ENCODE data around the gene CELSR2. TPM values are rescaled to one million over a fixed set of nuclear protein-coding genes. Genes with fewer than 3 reads are reported as not detected.
A peak's percentile ranks its signal among the peaks of the same experiment; 100 is the strongest.

CELSR2 gene
- total RNA-seq, 3 donors from 2014 or later (not counting 1 experiment from before 2014, with no cell fraction given), result 7.1 to 9.7 (median 7.4) TPM

DNA sequence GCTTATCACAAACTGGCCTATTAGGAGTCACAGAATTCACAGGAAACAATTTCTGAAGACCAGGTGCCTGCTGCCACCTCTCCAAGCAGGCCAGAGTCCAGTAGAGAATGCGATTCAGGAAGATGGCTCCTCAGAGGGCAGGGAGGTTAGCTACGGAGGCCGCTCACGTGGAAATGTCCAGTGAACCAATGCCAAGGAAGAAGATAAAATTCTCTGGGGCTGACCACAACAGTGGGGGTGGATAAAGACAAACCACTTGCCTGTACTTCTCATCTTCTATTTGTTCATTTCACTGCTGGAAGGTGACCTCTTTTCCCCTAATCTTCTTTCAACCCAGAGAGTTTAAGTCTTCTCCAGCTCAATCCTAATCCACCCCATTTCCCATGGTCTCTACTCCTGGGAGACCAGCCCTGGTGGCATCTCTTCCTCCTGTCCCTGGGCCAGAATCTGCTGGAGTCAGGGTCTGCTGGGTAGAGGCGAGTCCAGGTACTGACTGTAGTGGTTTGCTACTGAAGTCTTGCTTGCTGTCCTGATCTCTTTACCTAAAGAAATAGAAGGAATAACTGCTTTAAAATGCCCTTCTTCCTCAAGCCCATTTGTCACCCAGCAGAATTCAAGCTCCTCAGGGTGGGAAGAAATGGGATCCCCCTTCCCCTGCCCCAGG is 30.4 kb downstream of the CELSR2 start:
- Histone ChIP-seq H3K27me3 (ENCODE audit: control insufficient read depth, insufficient read depth, low read length) (no peaks in the 10 kb centered on the region), H3K36me3 (ENCODE audit: control insufficient read depth, insufficient read depth, low read length) (no peaks in the 10 kb centered on the region), H3K4me3 (ENCODE audit: low read length) (no peak overlapping the region), H3K27ac (ENCODE audit: low read length) (no peak overlapping the region), H3K4me1 (ENCODE audit: control insufficient read depth, insufficient read depth, low read length) (peaks cover 24% of the 10 kb centered on the region), H3K9me3 (ENCODE audit: control insufficient read depth, insufficient read depth, low read length) (no peaks in the 10 kb centered on the region)
- DNase-seq (no peak), ATAC-seq (no peak)
- no peaks in the 10 kb centered on the region for H3K27me3 Mint-ChIP-seq (ENCODE audit: low read depth in 2 of 2)
- no peak overlapping the region for H3K27ac Mint-ChIP-seq
- 98% methylated on average over 4 of the region's 5 CpGs for WGBS (ENCODE audit: insufficient coverage)
- no peaks in the 10 kb centered on the region for H3K9me3 Mint-ChIP-seq
- H3K36me3 Mint-ChIP-seq, result no peaks in the 10 kb centered on the region
- TF ChIP-seq, protein P1, sequence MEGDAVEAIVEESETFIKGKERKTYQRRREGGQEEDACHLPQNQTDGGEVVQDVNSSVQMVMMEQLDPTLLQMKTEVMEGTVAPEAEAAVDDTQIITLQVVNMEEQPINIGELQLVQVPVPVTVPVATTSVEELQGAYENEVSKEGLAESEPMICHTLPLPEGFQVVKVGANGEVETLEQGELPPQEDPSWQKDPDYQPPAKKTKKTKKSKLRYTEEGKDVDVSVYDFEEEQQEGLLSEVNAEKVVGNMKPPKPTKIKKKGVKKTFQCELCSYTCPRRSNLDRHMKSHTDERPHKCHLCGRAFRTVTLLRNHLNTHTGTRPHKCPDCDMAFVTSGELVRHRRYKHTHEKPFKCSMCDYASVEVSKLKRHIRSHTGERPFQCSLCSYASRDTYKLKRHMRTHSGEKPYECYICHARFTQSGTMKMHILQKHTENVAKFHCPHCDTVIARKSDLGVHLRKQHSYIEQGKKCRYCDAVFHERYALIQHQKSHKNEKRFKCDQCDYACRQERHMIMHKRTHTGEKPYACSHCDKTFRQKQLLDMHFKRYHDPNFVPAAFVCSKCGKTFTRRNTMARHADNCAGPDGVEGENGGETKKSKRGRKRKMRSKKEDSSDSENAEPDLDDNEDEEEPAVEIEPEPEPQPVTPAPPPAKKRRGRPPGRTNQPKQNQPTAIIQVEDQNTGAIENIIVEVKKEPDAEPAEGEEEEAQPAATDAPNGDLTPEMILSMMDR (IDR thresholded peaks at IDR 0.05), result no peak
- intact Hi-C loops (cut with micrococcal nuclease), result no loop called here
- H3K4me3 Mint-ChIP-seq, result no peak overlapping the region
- H3K4me1 Mint-ChIP-seq, result peaks cover 21 to 25% of the 10 kb centered on the region in 2 donors

DNA sequence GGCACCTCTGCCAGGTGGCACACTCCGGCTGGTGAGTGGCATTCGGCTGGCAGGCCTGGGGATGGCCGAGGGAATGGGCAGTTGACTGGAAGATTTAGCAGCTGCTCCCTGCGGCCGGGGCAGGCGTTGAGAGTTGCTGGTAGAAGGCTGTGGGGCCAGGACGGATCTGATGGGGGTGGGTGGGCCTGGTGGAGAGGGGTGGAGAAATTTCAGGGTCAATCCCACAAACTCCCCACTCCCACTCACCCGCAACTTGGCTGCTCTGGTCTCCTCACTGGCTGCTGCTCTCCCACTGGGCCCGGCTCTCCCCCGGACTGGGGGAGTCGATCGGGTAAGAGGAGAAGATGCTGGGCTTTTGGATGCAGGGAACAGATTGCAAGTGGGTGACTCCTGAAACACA is 31.5 kb downstream of the CELSR2 start:
- no peak overlapping the region for H3K4me3 Mint-ChIP-seq
- peaks cover 24% of the 10 kb centered on the region for H3K4me1 ChIP-seq (ENCODE audit: control insufficient read depth, insufficient read depth, low read length)
- no peak overlapping the region for H3K4me3 ChIP-seq (ENCODE audit: low read length)
- ATAC-seq (no peak), DNase-seq (no peak)
- no peak overlapping the region for H3K27ac Mint-ChIP-seq
- H3K9me3 ChIP-seq (ENCODE audit: control insufficient read depth, insufficient read depth, low read length), result no peaks in the 10 kb centered on the region
- WGBS (ENCODE audit: insufficient coverage), result 96% methylated on average over 10 of the region's 12 CpGs
- TF ChIP-seq, protein P1 (IDR thresholded peaks at IDR 0.05), result no peak
- no peaks in the 10 kb centered on the region for H3K27me3 Mint-ChIP-seq (ENCODE audit: low read depth in 2 of 2)
- intact Hi-C loops (cut with micrococcal nuclease), result no loop called here
- no peaks in the 10 kb centered on the region for H3K27me3 ChIP-seq (ENCODE audit: control insufficient read depth, insufficient read depth, low read length)
- no peaks in the 10 kb centered on the region for H3K9me3 Mint-ChIP-seq
- H3K27ac ChIP-seq (ENCODE audit: low read length), result no peak overlapping the region
- no peaks in the 10 kb centered on the region for H3K36me3 Mint-ChIP-seq
- H3K4me1 Mint-ChIP-seq, result peaks cover 21 to 25% of the 10 kb centered on the region in 2 donors
- H3K36me3 ChIP-seq (ENCODE audit: control insufficient read depth, insufficient read depth, low read length), result no peaks in the 10 kb centered on the region

DNA sequence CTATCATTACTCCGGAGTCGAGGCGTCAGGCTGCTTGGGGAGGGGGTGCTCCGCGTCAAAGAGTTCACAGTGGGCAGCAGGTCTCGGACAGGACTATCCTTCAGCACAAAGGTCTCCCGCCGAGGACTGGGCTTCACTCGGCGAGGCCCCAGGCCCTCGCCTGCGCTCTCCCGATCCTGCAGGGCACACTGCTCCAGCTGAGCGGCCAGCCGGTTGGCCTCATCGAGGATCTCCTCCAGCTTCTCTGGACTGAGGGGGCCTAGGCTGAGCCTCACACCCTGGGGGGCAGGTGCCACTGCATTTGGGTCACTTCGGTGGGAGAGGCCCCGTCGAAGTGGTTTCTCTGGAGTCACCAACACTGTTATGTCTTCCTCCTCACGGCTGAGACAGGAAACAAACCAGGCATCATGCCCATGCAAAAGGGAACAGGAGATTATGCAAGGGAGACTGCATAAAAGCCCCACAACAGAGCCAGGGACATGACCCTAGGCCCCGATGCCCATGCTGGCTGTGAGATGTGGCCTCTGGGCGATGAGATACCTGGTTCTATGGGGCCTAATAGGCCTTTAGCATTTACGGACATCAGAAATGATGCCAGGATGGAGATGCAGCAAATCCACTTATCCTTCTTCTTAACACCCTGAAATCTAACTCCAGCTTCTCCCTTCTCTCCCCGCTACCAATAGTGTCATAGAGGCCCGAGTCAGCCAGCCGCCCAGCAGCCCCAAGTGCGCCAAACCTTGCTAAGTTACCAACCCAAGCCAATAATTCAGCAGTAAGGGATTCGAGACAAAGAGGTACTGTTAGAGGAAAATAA is 32.5 kb downstream of the CELSR2 start:
- intact Hi-C loops (cut with micrococcal nuclease), result no loop called here

More for the DNA sequence above, 32.5 kb downstream of the CELSR2 start:
- Mint-ChIP-seq H3K4me3 (peak overlapping the region; percentile 99), H3K36me3 (no peaks in the 10 kb centered on the region), H3K4me1 (peaks cover 21 to 25% of the 10 kb centered on the region in 2 donors), H3K9me3 (no peaks in the 10 kb centered on the region), H3K27me3 (ENCODE audit: low read depth in 2 of 2) (no peaks in the 10 kb centered on the region), H3K27ac (peak overlapping the region in 1 of 2 donors; percentile 90)
- WGBS (ENCODE audit: insufficient coverage), result 80% methylated on average over 27 of the region's 28 CpGs
- DNase-seq, result no peak
- Histone ChIP-seq H3K36me3 (ENCODE audit: control insufficient read depth, insufficient read depth, low read length) (no peaks in the 10 kb centered on the region), H3K4me3 (ENCODE audit: low read length) (no peak overlapping the region), H3K4me1 (ENCODE audit: control insufficient read depth, insufficient read depth, low read length) (peaks cover 24% of the 10 kb centered on the region), H3K9me3 (ENCODE audit: control insufficient read depth, insufficient read depth, low read length) (no peaks in the 10 kb centered on the region), H3K27ac (ENCODE audit: low read length) (no peak overlapping the region), H3K27me3 (ENCODE audit: control insufficient read depth, insufficient read depth, low read length) (no peaks in the 10 kb centered on the region)
- no peak for ATAC-seq
- TF ChIP-seq, protein P1 (IDR thresholded peaks at IDR 0.05), result no peak

Measured in natural killer cell (primary cell).